GM19351 (cell line): Measurements from ENCODE around the gene MAP6D1.

Experiments used
- ATAC-seq: cut with Tn5 transposase; IDR thresholded peaks from one replicate; pipeline ENCODE4 v1.9.1; 2021; ENCODE audit warnings: mild to moderate bottlenecking, moderate library complexity; ENCODE audit not compliant: unreplicated experiment

Gene MAP6D1

GRCh38 chr3:183825456-183826161 lies at the start of gene MAP6D1:
MAP6D1 (minus strand) TSS chr3:183825577; CDS start chr3:183825547, 30 bp downstream.
- ATAC-seq, result peak; percentile 45

- no peak for ATAC-seq
Observed at GRCh38 chr3:183873914-183874313, 48.5 kb upstream of the MAP6D1 start.

- no peak for ATAC-seq
Observed at GRCh38 chr3:183871541-183871940, 46.2 kb upstream of the MAP6D1 start.

- ATAC-seq, result no peak
Observed at GRCh38 chr3:183870563-183870962, 45.2 kb upstream of the MAP6D1 start.

GRCh38 chr3:183868796-183869195 lies 43.4 kb upstream of the MAP6D1 start:
- no peak for ATAC-seq

- ATAC-seq, result no peak
Observed at GRCh38 chr3:183862610-183863009, 37.2 kb upstream of the MAP6D1 start.

- no peak for ATAC-seq
Observed at GRCh38 chr3:183857863-183858262, 32.5 kb upstream of the MAP6D1 start.

- no peak for ATAC-seq
Observed at GRCh38 chr3:183854318-183855035, 29.1 kb upstream of the MAP6D1 start.

- no peak for ATAC-seq
Observed at GRCh38 chr3:183845608-183846288, 20.4 kb upstream of the MAP6D1 start.

- no peak for ATAC-seq
Observed at GRCh38 chr3:183845090-183845489, 19.7 kb upstream of the MAP6D1 start.

- ATAC-seq, result no peak
Observed at GRCh38 chr3:183844606-183845005, 19.2 kb upstream of the MAP6D1 start.

- no peak for ATAC-seq
Observed at GRCh38 chr3:183839751-183840150, 14.4 kb upstream of the MAP6D1 start.

GRCh38 chr3:183837894-183838293 lies 12.5 kb upstream of the MAP6D1 start:
- ATAC-seq, result no peak

GRCh38 chr3:183837390-183837789 lies 12.0 kb upstream of the MAP6D1 start:
- no peak for ATAC-seq

- ATAC-seq, result no peak
Observed at GRCh38 chr3:183833516-183833915, 8.1 kb upstream of the MAP6D1 start.

- no peak for ATAC-seq
Observed at GRCh38 chr3:183830187-183830586, 4.8 kb upstream of the MAP6D1 start.

GRCh38 chr3:183829466-183829865 lies 4.1 kb upstream of the MAP6D1 start:
- no peak for ATAC-seq

GRCh38 chr3:183828538-183828870 lies 3.1 kb upstream of the MAP6D1 start:
- ATAC-seq, result no peak

- no peak for ATAC-seq
Observed at GRCh38 chr3:183827809-183828537, 2.6 kb upstream of the MAP6D1 start.

- no peak for ATAC-seq
Observed at GRCh38 chr3:183826448-183827250, 1.3 kb upstream of the MAP6D1 start.
